Smooth muscle cell (in vitro differentiated cells): ENCODE data around the gene STK4. TPM values are rescaled to one million over a fixed set of nuclear protein-coding genes. Genes with fewer than 3 reads are reported as not detected.

Source experiments
- DNase-seq: peaks from one replicate; lab custom pipeline; 2025; ENCODE audit not compliant: unreplicated experiment; lab: John Stamatoyannopoulos, UW
- H2AFZ ChIP-seq: fragments of 200-600 bp; sonication (generic); 2 replicates; pipeline ENCODE4 v1.6.0; 2016; ENCODE audit warnings: antibody characterized with exemption, low read depth, mild to moderate bottlenecking
- H3F3A ChIP-seq: fragments of 200-600 bp; sonication (generic); 2 replicates; pipeline ENCODE4 v1.6.0; 2017; ENCODE audit warnings: antibody characterized with exemption, low read depth
- H3K27ac ChIP-seq: fragments of 200-600 bp; sonication (generic); 2 replicates; pipeline ENCODE4 v1.5.1; 2016; ENCODE audit warnings: low read depth, mild to moderate bottlenecking
- H3K27me3 ChIP-seq: fragments of 200-600 bp; sonication (generic); 2 replicates; pipeline ENCODE4 v1.6.1; 2016; ENCODE audit warnings: low read depth, mild to moderate bottlenecking
- H3K36me3 ChIP-seq: fragments of 200-600 bp; sonication (generic); 2 replicates; pipeline ENCODE4 v1.5.1; 2016; ENCODE audit warnings: low read depth
- H3K4me1 ChIP-seq: fragments of 200-600 bp; sonication (generic); 2 replicates; pipeline ENCODE4 v1.5.1; 2016; ENCODE audit warnings: low read depth
- H3K4me2 ChIP-seq: fragments of 200-600 bp; sonication (generic); 2 replicates; pipeline ENCODE4 v1.6.0; 2016; ENCODE audit warnings: mild to moderate bottlenecking
- H3K4me3 ChIP-seq: fragments of 200-600 bp; sonication (generic); 2 replicates; pipeline ENCODE4 v1.5.1; 2016; ENCODE audit warnings: mild to moderate bottlenecking
- H3K79me2 ChIP-seq: fragments of 200-600 bp; sonication (generic); 2 replicates; pipeline ENCODE4 v1.6.0; 2016; ENCODE audit warnings: low read depth, mild to moderate bottlenecking
- H3K9ac ChIP-seq: fragments of 200-600 bp; sonication (generic); 2 replicates; pipeline ENCODE4 v1.6.0; 2016; ENCODE audit warnings: low read depth
- H3K9me3 ChIP-seq: fragments of 200-600 bp; sonication (generic); replicated peaks from 2 replicates; pipeline ENCODE4 v1.5.1; 2016; ENCODE audit warnings: low read depth
- H4K20me1 ChIP-seq: fragments of 200-600 bp; sonication (generic); 2 replicates; pipeline ENCODE4 v1.6.0; 2016; ENCODE audit warnings: low read depth
- WGBS: methylation state at CpG from one replicate; pipeline ENCODE4 v1.1.7; 2016; ENCODE audit warnings: low lambda C conversion rate; 5-methylcytosine and 5-hydroxymethylcytosine counted together
- polyA plus RNA-seq: library from polyadenylated mRNA; unstranded; fragments of >200 nt; fragmentation: Nextera tagmentation; extraction: Ambion mirVana; gene quantifications from 2 replicates; pipeline ENCODE4 v1.2.1, GENCODE V29; 2016
- total RNA-seq: library from RNA; depleted of rRNA; stranded (reverse); fragments of >200 nt; gene quantifications from 2 replicates; pipeline ENCODE4 v1.2.3, GENCODE V29; 2014
- TF ChIP-seq, protein P1 (sequence below): fragments of 200-600 bp; sonication (generic); IDR thresholded peaks from 2 replicates; pipeline ENCODE4 v1.5.1; 2017; ENCODE audit warnings: borderline replicate concordance, mild to moderate bottlenecking, antibody characterized with exemption; ENCODE audit not compliant: insufficient read depth, poor library complexity, severe bottlenecking

STK4 gene
- total and polyA plus RNA-seq, 2 experiments from 2014 or later: 16.8 to 33.5 TPM

DNA sequence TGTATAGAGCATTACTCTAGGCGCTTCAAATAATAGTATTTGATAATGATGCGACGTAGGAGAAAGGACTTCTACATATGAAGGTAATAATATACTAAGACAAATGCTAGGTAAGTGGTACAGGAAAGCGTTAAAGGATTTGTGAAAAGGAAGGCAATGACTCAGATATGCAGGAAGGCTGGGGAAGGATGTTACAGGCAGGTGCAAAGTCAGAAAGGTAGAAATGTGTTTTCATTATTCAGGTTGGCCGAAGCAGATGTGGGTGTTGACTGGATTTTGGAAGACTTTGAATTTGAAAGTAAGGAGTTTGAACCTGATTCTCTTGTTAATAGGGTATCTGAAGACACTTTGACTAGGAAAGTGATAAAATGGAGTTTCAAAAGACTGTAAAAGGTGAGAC, 51.0 kb downstream of the STK4 start:
- H3K9ac ChIP-seq: no peak overlapping the region
- H4K20me1 ChIP-seq: peaks cover 15% of the 10 kb centered on the region
- peaks cover 15% of the 10 kb centered on the region for H3F3A ChIP-seq
- H3K4me2 ChIP-seq: no peak overlapping the region
- peaks cover 13% of the 10 kb centered on the region for H3K4me1 ChIP-seq
- no peak for DNase-seq
- H3K27me3 ChIP-seq: no peaks in the 10 kb centered on the region
- H3K9me3 ChIP-seq: no peaks in the 10 kb centered on the region
- 63% methylated on average over 5 of the region's 5 CpGs for WGBS
- H3K79me2 ChIP-seq: no peaks in the 10 kb centered on the region
- H3K27ac ChIP-seq: no peak overlapping the region
- no peak overlapping the region for H3K4me3 ChIP-seq
- no peaks in the 10 kb centered on the region for H3K36me3 ChIP-seq
- no peak overlapping the region for H2AFZ ChIP-seq
- TF ChIP-seq, protein P1, sequence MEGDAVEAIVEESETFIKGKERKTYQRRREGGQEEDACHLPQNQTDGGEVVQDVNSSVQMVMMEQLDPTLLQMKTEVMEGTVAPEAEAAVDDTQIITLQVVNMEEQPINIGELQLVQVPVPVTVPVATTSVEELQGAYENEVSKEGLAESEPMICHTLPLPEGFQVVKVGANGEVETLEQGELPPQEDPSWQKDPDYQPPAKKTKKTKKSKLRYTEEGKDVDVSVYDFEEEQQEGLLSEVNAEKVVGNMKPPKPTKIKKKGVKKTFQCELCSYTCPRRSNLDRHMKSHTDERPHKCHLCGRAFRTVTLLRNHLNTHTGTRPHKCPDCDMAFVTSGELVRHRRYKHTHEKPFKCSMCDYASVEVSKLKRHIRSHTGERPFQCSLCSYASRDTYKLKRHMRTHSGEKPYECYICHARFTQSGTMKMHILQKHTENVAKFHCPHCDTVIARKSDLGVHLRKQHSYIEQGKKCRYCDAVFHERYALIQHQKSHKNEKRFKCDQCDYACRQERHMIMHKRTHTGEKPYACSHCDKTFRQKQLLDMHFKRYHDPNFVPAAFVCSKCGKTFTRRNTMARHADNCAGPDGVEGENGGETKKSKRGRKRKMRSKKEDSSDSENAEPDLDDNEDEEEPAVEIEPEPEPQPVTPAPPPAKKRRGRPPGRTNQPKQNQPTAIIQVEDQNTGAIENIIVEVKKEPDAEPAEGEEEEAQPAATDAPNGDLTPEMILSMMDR: no peak

DNA sequence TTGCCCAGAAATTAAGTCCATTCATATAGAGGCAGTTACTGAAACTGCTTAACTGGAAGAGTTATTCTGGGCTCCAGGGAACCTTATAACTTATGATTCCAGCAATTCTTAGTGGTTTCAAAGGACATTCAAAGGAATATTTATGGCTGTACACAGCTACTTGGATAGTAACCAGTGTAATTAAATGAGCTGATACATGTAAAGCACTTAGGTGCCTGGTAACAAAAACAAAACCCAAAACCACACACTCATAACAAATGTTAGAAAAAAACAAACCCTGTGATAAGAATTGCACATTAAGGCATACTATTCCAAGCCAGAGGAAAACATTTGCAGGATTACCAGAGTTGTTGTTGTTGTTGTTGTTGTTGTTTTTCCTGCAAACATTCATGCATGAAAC, 51.5 kb downstream of the STK4 start:
- H3K79me2 ChIP-seq: no peaks in the 10 kb centered on the region
- H2AFZ ChIP-seq: no peak overlapping the region
- H3K27me3 ChIP-seq: no peaks in the 10 kb centered on the region
- no peak for DNase-seq
- no peak overlapping the region for H3K4me2 ChIP-seq
- peaks cover 15% of the 10 kb centered on the region for H3F3A ChIP-seq
- H3K4me1 ChIP-seq: peaks cover 13% of the 10 kb centered on the region
- H3K36me3 ChIP-seq: no peaks in the 10 kb centered on the region
- no peak overlapping the region for H3K4me3 ChIP-seq
- TF ChIP-seq, protein P1: no peak
- no peaks in the 10 kb centered on the region for H3K9me3 ChIP-seq
- peaks cover 15% of the 10 kb centered on the region for H4K20me1 ChIP-seq
- no peak overlapping the region for H3K27ac ChIP-seq
- H3K9ac ChIP-seq: no peak overlapping the region

DNA sequence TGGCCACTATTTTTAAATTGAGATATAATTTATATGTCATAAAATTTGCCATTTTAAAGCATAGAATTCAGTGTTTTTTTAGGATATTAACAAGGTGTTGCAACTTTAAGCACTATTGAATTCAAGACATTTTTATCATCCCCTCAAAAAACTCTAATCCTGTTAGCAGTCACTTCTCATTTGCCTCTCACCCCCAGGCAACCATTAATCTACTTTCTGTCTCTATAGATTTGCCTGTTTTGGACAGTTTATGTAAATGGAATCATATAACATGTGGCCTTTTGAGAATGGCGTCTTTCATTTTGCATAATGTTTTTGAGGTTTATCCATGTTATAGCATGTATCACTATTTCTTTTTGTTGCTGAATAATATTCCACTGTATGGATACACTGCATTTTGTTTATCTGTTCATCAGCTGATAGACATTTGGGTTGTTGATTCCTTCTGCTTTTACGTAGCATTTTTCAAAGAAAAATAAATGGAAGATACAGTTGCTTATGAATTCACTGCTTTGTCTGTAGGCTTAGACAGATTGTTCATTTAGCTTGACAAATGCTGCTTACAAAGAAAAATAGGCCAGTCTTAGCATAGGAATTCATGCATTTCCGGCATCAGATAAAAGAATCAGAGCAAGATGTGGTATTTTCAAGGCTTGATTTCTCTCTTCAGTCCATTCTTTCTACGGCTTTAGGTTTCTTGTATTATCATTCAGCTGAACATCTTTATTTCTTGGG, 52.9 kb downstream of the STK4 start:
- H3K4me3 ChIP-seq: no peak overlapping the region

More for the DNA sequence above, 52.9 kb downstream of the STK4 start:
- H3F3A ChIP-seq: peaks cover 15% of the 10 kb centered on the region
- H3K79me2 ChIP-seq: no peaks in the 10 kb centered on the region
- H2AFZ ChIP-seq: no peak overlapping the region
- WGBS: 84% methylated on average over 4 of the region's 4 CpGs
- no peak overlapping the region for H3K9ac ChIP-seq
- no peak overlapping the region for H3K27ac ChIP-seq
- TF ChIP-seq, protein P1: no peak
- H3K4me2 ChIP-seq: no peak overlapping the region
- H4K20me1 ChIP-seq: peaks cover 15% of the 10 kb centered on the region
- no peaks in the 10 kb centered on the region for H3K36me3 ChIP-seq
- H3K9me3 ChIP-seq: no peaks in the 10 kb centered on the region
- peaks cover 13% of the 10 kb centered on the region for H3K4me1 ChIP-seq
- DNase-seq: no peak
- no peaks in the 10 kb centered on the region for H3K27me3 ChIP-seq
